Fibroblast of skin of scalp (primary cell): ENCODE results near the gene MOB3B. TPM values are rescaled to one million over a fixed set of nuclear protein-coding genes. Genes with fewer than 3 reads are reported as not detected.

ENCODE experiments used
- DNase-seq: peaks from one replicate; pipeline ENCODE4 v3.0.0-alpha.2; 2013
- polyA plus RNA-seq, 2 experiments: library from polyadenylated mRNA; unstranded; fragments of 120-200 nt; gene quantifications; one replicate each; pipeline ENCODE4 v1.2.1, GENCODE V29; 2013; ENCODE audit not compliant: insufficient read length in 2 of 2

MOB3B gene
- 0.14 TPM for polyA plus RNA-seq (2013, experiment 1 of 2; ENCODE audit: insufficient read length)
- 0.22 TPM for polyA plus RNA-seq (2013, experiment 2 of 2; ENCODE audit: insufficient read length)

GRCh38 chr9:27529316-27530278 is at the start of gene MOB3B:
Gene MOB3B (minus strand): TSS chr9:27529814. CDS start chr9:27455550, 74,264 bp downstream.
- DNase-seq, result peak; percentile 66

- peak; percentile 95 for DNase-seq
Observed at GRCh38 chr9:27573634-27574590, 44.3 kb upstream of the MOB3B start.

GRCh38 chr9:27572918-27573633 is 43.5 kb upstream of the MOB3B start, which contains the start of gene C9orf72:
Gene C9orf72 (minus strand): TSS chr9:27573481. CDS start chr9:27567120, 6,361 bp downstream.
- DNase-seq, result peak; percentile 71

- DNase-seq, result peak; percentile 19
Observed at GRCh38 chr9:27572566-27572917, 42.9 kb upstream of the MOB3B start.

GRCh38 chr9:27572061-27572460 is 42.4 kb upstream of the MOB3B start:
- no peak for DNase-seq

GRCh38 chr9:27571011-27571410 is 41.4 kb upstream of the MOB3B start:
- DNase-seq, result no peak

GRCh38 chr9:27569406-27569805 is 39.8 kb upstream of the MOB3B start:
- DNase-seq, result no peak

- no peak for DNase-seq
Observed at GRCh38 chr9:27566118-27566517, 36.5 kb upstream of the MOB3B start.

GRCh38 chr9:27565696-27566095 is 36.1 kb upstream of the MOB3B start:
- DNase-seq, result no peak

GRCh38 chr9:27564670-27565069 is 35.1 kb upstream of the MOB3B start:
- DNase-seq, result no peak

GRCh38 chr9:27563738-27564430 is 34.3 kb upstream of the MOB3B start:
- DNase-seq, result no peak

- DNase-seq, result no peak
Observed at GRCh38 chr9:27561685-27562084, 32.1 kb upstream of the MOB3B start.

- no peak for DNase-seq
Observed at GRCh38 chr9:27560457-27560856, 30.8 kb upstream of the MOB3B start.

GRCh38 chr9:27558307-27558706 is 28.7 kb upstream of the MOB3B start:
- no peak for DNase-seq

- no peak for DNase-seq
Observed at GRCh38 chr9:27556470-27556869, 26.9 kb upstream of the MOB3B start.

- DNase-seq, result no peak
Observed at GRCh38 chr9:27554712-27555111, 25.1 kb upstream of the MOB3B start.

GRCh38 chr9:27549196-27549755 is 19.7 kb upstream of the MOB3B start:
- DNase-seq, result peak; percentile 27

GRCh38 chr9:27548055-27548741 is 18.6 kb upstream of the MOB3B start:
- peak; percentile 37 for DNase-seq

GRCh38 chr9:27545471-27545870 is 15.9 kb upstream of the MOB3B start:
- DNase-seq, result no peak

GRCh38 chr9:27542508-27542907 is 12.9 kb upstream of the MOB3B start:
- peak; percentile 25 for DNase-seq

- no peak for DNase-seq
Observed at GRCh38 chr9:27541740-27542139, 12.1 kb upstream of the MOB3B start.
